ENCODE results near the gene NPDC1. TPM values are rescaled to one million over a fixed set of nuclear protein-coding genes. Genes with fewer than 3 reads are reported as not detected.

The NPDC1 gene
- total and polyA plus RNA-seq, 2 of the 8 experiments (the other 6 are each of a cell fraction or from before 2014, with no cell fraction given), result 26.2 to 44.1 TPM

- Histone ChIP-seq H3K14ac (ENCODE audit: insufficient read length) (no peak within 1 kb of the TSS), H4K5ac (ENCODE audit: insufficient read length, low read depth, low read length) (no peak within 1 kb of the TSS), H3K79me1 (ENCODE audit: low read depth, low read length) (no peaks in the 10 kb centered on the region), H2BK12ac (ENCODE audit: low read depth, low read length) (peak within 1 kb of the TSS; percentile 75; the same call in 1 of the 2 replicates), H3K4ac (replicated peaks; ENCODE audit: insufficient read length, low read depth, low read length) (no peak within 1 kb of the TSS), H2BK15ac (ENCODE audit: low read length) (peak within 1 kb of the TSS; percentile 88; the same call in 1 of the 2 replicates), H2BK5ac (ENCODE audit: low read depth, low read length) (no peak within 1 kb of the TSS), H3K27ac (ENCODE audit: low read depth, low read length) (no peak within 1 kb of the TSS), H3K36me3 (ENCODE audit: control insufficient read depth in 2 of 4, insufficient read depth in 4 of 4, low read length in 3 of 4) (no peaks in the 10 kb centered on the region), H3K9ac (replicated peaks in 1 of 4; ENCODE audit: extremely low read depth in 1 of 4, low read depth in 3 of 4, low read length in 3 of 4) (no peak within 1 kb of the TSS), H3K4me1 (replicated peaks in 1 of 4; ENCODE audit: control insufficient read depth in 3 of 4, insufficient read depth in 4 of 4, low read length in 3 of 4) (peaks cover 0 to 18% (median 11%) of the 10 kb centered on the region in 4 experiments; a peak in 5 of 7 replicates), H3K56ac (replicated peaks; ENCODE audit: insufficient read length, low read depth, low read length) (no peak within 1 kb of the TSS), H3K4me2 (ENCODE audit: insufficient read depth in 1 of 2, low read depth in 2 of 2, low read length in 2 of 2) (peak within 1 kb of the TSS; percentile 62 to 65), H3K9me3 (ENCODE audit: insufficient read depth in 2 of 2, low read depth in 1 of 2, low read length in 1 of 2) (no peaks in the 10 kb centered on the region), H3K27me3 (replicated peaks in 1 of 4; ENCODE audit: control insufficient read depth in 3 of 4, extremely low read depth in 1 of 4, insufficient read depth in 3 of 4, low read length in 3 of 4) (peaks cover 14 to 60% (median 47%) of the 10 kb centered on the region in 4 experiments), H3K18ac (ENCODE audit: extremely low read depth, low read length) (peak within 1 kb of the TSS; percentile 78), H3K4me3 (ENCODE audit: extremely low read depth in 1 of 4, insufficient read depth in 2 of 4, low read depth in 3 of 4, low read length in 4 of 4) (peak within 1 kb of the TSS; percentile 18 to 65 (median 31)), H2AK5ac (ENCODE audit: low read depth, low read length) (peak within 1 kb of the TSS; percentile 75; the same call in 1 of the 2 replicates), H3K79me2 (ENCODE audit: control insufficient read depth in 1 of 2, insufficient read depth in 2 of 2, low read length in 2 of 2) (no peaks in the 10 kb centered on the region), H3K23me2 (ENCODE audit: low read depth, low read length) (peaks cover 9% of the 10 kb centered on the region; the same call in 1 of the 2 replicates), H4K91ac (replicated peaks; ENCODE audit: insufficient read length, low read length) (no peak within 1 kb of the TSS), H2AFZ (ENCODE audit: low read length) (0 out of 2 replicates have a peak within 1 kb of the TSS, but pooled peaks have one; percentile 35), H3K23ac (ENCODE audit: insufficient read length) (no peak within 1 kb of the TSS), H2BK120ac (replicated peaks; ENCODE audit: low read depth, low read length) (no peak within 1 kb of the TSS), H4K8ac (ENCODE audit: extremely low read depth, insufficient read depth, low read length) (peak within 1 kb of the TSS; percentile 25; the same call in 1 of the 2 replicates), H4K20me1 (replicated peaks in 1 of 2; ENCODE audit: control insufficient read depth in 1 of 2, insufficient read depth in 2 of 2, low read length in 2 of 2) (peaks cover 0 to 6% of the 10 kb centered on the region in 2 experiments), H2BK20ac (ENCODE audit: low read length) (no peak within 1 kb of the TSS)
- DNase-seq (ENCODE audit: low read depth in 1 of 2, low spot score in 2 of 2) (peak in 1 of 2 experiments; percentile 74), FAIRE-seq (no peak)
- 34% methylated on average over 37 of the region's 90 CpGs; no CpG with 5 or more reads in 1 of the 2 experiments for WGBS, 2 experiments (ENCODE audit: extremely low coverage in 1 of 2, insufficient coverage in 1 of 2, insufficient read length in 1 of 2, insufficient replicate concordance in 2 of 2, low coverage in 1 of 2, low lambda C conversion rate in 2 of 2, missing lambda C conversion rate in 1 of 2)
- CTCF ChIA-PET (ENCODE audit: partially characterized antibody), result interaction anchor here (0.7 to 8.6 kb wide), 6 partner anchors 9 to 173 kb away, joined by 3 to 156 read pairs (median 4); partner anchors contain the start of genes RNF224 and SAPCD2
- POLR2A ChIA-PET (ENCODE audit: partially characterized antibody), result interaction anchor here (0.9 to 1.3 kb wide), 3 partner anchors 10 to 187 kb away, joined by 3 read pairs; partner anchors contain the start of gene TUBB4B
- TF ChIP-seq ZNF274 (IDR thresholded peaks at IDR 0.05; ENCODE audit: borderline replicate concordance, extremely low read depth, low read length) (no peak), SAP30 (IDR thresholded peaks at IDR 0.05; ENCODE audit: insufficient read depth, insufficient replicate concordance, low read length) (no peak), USF2 (IDR thresholded peaks at IDR 0.05; ENCODE audit: low read length) (no peak), E2F6 (IDR thresholded peaks at IDR 0.05) (peak; percentile 57), SUZ12 (IDR thresholded peaks at IDR 0.05; ENCODE audit: low read length) (peak; percentile 9), RAD21 (IDR thresholded peaks at IDR 0.05 in 1 of 2, conservative IDR thresholded peaks at IDR 0.05 in 1 of 2; ENCODE audit: low read depth in 2 of 2, low read length in 2 of 2) (no peak), EZH2 (IDR thresholded peaks at IDR 0.05; ENCODE audit: low read depth, low read length, severe bottlenecking) (peak; percentile 51)
These were observed 8.3 kb upstream of the NPDC1 start, which contains the start of gene ENTPD2 for GRCh38 chr9:137053944-137054931. Gene ENTPD2, minus strand, starts transcription at chr9:137054061. Its CDS starts 64 bp downstream, at chr9:137053997.
